ENCODE data around the gene EVI5.

DNA sequence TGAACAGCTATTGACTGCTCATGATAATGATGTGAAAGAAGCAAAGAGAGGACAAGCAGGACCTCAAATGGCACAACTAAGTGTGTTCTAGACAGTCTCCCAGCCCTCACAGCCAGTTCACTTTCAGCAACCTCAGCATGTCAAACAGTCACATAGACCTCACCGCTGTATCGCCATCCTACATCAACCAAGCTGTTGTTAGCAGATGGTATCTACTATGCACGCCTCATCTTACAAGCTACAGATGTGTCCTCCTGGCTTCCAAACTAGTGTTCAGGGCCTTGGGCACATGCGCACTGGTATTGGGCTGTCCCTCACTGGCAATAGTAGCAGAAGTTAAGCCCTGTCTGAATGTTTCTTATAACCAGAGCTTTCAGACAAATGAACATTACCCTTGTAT lies 28.4 kb downstream of the EVI5 start:
- no peak for TF ChIP-seq FOXM1 (IDR thresholded peaks at IDR 0.05; ENCODE audit: borderline replicate concordance)
- no peak for TF ChIP-seq BHLHE40 (IDR thresholded peaks at IDR 0.05; ENCODE audit: borderline replicate concordance)
- no peak for TF ChIP-seq TARDBP (IDR thresholded peaks at IDR 0.05)
- TF ChIP-seq ARNT (IDR thresholded peaks at IDR 0.05), result no peak
- no peak for TF ChIP-seq ZNF384 (IDR thresholded peaks at IDR 0.05)

All from HEK293T (cell line).